ENCODE data around the gene ABHD16A. TPM values are rescaled to one million over a fixed set of nuclear protein-coding genes. Genes with fewer than 3 reads are reported as not detected.

Gene ABHD16A
- total and polyA plus RNA-seq, 2 donors (not counting 3 experiments of a cell fraction or from before 2014, with no cell fraction given), result 48.9 to 60.3 TPM

DNA sequence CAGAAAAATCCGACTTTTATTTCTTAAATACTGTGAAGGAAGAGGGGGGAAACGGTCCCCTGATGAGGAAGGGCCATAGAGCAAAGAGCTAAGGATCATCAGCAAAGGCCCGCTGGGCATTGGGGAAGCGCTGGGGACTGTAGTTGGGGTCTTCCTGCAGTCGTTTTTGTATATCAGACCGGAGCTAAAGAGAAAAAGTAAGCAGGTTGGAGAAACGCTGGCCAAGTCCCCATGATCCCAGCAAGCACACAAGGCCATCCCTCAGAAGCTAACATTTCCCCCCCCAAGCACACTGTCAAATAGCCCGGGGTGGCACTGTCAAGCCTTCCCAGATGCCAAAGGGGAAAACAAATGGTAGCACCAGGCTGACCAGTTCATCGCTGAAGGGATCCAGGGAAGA, 64.1 kb downstream of the ABHD16A start:
- peaks cover 40 to 72% of the 10 kb centered on the region in 2 experiments for H3K36me3 ChIP-seq (ENCODE audit: control insufficient read depth in 2 of 2, extremely low read depth in 1 of 2, insufficient read depth in 2 of 2, low read length in 2 of 2)
- H2AFZ ChIP-seq (ENCODE audit: low read depth, low read length), result no peak overlapping the region
- FAIRE-seq (peak; percentile 33), DNase-seq (ENCODE audit: low read depth, low spot score) (no peak)
- no peaks in the 10 kb centered on the region for H3K9me3 ChIP-seq (replicated peaks; ENCODE audit: control insufficient read depth, insufficient read depth, low read length)
- BruUV-seq (replicated peaks), result no TSS peak
- no peak overlapping the region for H3K9ac ChIP-seq (replicated peaks; ENCODE audit: extremely low read depth, insufficient read depth, low read length)
- ChIA-PET POLR2A (interaction anchor here (1.1 to 2.2 kb wide), 3 partner anchors 13 to 189 kb away, joined by 3 to 10 read pairs (median 4); partner anchors contain the start of genes BAG6, GPANK1 and HSPA1B), CTCF (interaction anchor here (1.2 to 2.5 kb wide), 7 partner anchors 12 to 191 kb away, joined by 3 to 10 read pairs (median 4); partner anchors contain the start of genes ATP6V1G2, BAG6 and GPANK1)
- intact Hi-C loops (cut with micrococcal nuclease) (no loop called here), dilution Hi-C loops (cut with MboI; ENCODE audit: extremely low pct_ligation_motif_present, low sequenced_read_pairs) (no loop called here)
- H3K9me1 ChIP-seq (replicated peaks; ENCODE audit: control insufficient read depth, extremely low read depth, insufficient read depth, low read length), result no peaks in the 10 kb centered on the region
- H3K79me2 ChIP-seq (ENCODE audit: control insufficient read depth, insufficient read depth, low read length), result no peaks in the 10 kb centered on the region
- H3K4me2 ChIP-seq (ENCODE audit: insufficient read depth, low read length), result no peak overlapping the region
- TF ChIP-seq MYC (IDR thresholded peaks at IDR 0.05; ENCODE audit: low read depth, low read length) (no peak), JUN (IDR thresholded peaks at IDR 0.05; ENCODE audit: borderline replicate concordance, insufficient read depth, insufficient read length, low read depth) (no peak), EZH2 (IDR thresholded peaks at IDR 0.05; ENCODE audit: borderline replicate concordance, low read depth, low read length, severe bottlenecking) (no peak), GATA2 (IDR thresholded peaks at IDR 0.05; ENCODE audit: insufficient read depth, insufficient read length, low read depth, low read length) (no peak), POLR2A (IDR thresholded peaks at IDR 0.05; ENCODE audit: low read depth, low read length) (no peak), FOS (IDR thresholded peaks at IDR 0.05; ENCODE audit: borderline replicate concordance, insufficient read depth, low read length) (no peak), POLR2AphosphoS5 (IDR thresholded peaks at IDR 0.05; ENCODE audit: insufficient read depth, low read depth, low read length) (no peak)
- TF ChIP-seq, protein P1, sequence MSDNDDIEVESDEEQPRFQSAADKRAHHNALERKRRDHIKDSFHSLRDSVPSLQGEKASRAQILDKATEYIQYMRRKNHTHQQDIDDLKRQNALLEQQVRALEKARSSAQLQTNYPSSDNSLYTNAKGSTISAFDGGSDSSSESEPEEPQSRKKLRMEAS (IDR thresholded peaks at IDR 0.05; ENCODE audit: insufficient read depth, insufficient read length), result no peak
- TF ChIP-seq, protein P2, sequence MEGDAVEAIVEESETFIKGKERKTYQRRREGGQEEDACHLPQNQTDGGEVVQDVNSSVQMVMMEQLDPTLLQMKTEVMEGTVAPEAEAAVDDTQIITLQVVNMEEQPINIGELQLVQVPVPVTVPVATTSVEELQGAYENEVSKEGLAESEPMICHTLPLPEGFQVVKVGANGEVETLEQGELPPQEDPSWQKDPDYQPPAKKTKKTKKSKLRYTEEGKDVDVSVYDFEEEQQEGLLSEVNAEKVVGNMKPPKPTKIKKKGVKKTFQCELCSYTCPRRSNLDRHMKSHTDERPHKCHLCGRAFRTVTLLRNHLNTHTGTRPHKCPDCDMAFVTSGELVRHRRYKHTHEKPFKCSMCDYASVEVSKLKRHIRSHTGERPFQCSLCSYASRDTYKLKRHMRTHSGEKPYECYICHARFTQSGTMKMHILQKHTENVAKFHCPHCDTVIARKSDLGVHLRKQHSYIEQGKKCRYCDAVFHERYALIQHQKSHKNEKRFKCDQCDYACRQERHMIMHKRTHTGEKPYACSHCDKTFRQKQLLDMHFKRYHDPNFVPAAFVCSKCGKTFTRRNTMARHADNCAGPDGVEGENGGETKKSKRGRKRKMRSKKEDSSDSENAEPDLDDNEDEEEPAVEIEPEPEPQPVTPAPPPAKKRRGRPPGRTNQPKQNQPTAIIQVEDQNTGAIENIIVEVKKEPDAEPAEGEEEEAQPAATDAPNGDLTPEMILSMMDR (IDR thresholded peaks at IDR 0.05; ENCODE audit: extremely low read depth in 1 of 2, insufficient read depth in 1 of 2, low read depth in 1 of 2, low read length in 2 of 2), result no peak
- H3K4me3 ChIP-seq (replicated peaks in 1 of 3; ENCODE audit: insufficient read depth in 1 of 3, low read depth in 1 of 3, low read length in 3 of 3), result no peak overlapping the region
- H4K20me1 ChIP-seq (replicated peaks; ENCODE audit: control insufficient read depth, extremely low read depth, insufficient read depth, low read length), result no peaks in the 10 kb centered on the region
- H3K27ac ChIP-seq (ENCODE audit: insufficient read depth, low read depth, low read length), result no peak overlapping the region
- H3K4me1 ChIP-seq (ENCODE audit: control insufficient read depth, extremely low read depth, insufficient read depth, low read length), result no peaks in the 10 kb centered on the region
- H3K27me3 ChIP-seq (ENCODE audit: control insufficient read depth in 2 of 2, insufficient read depth in 2 of 2, low read length in 2 of 2), result no peaks in the 10 kb centered on the region

Small RNAs within 50 kb of the gene (microRNA-seq; reads per million reads assigned to microRNA genes)
- not detected for gene MIR4646 (ENCODE audit: borderline number of aligned reads, borderline replicate concordance)

Small RNAs within 50 kb of the gene (small RNA-seq; reads per million reads assigned to genes)
- not detected for gene LY6G6D (ENCODE audit: insufficient read depth, insufficient read length, low read depth, low replicate concordance)
- not detected for gene MIR4646 (ENCODE audit: insufficient read depth, insufficient read length, low read depth, low replicate concordance)
- gene RF00019 (ENCODE audit: insufficient read depth, insufficient read length, low read depth, low replicate concordance), result not detected

Other genes starting within 250 kb of the ABHD16A start
Only the 30 nearest of the 39 such genes appear.
- gene ATP6V1G2, start 156.7 kb downstream of the ABHD16A start, total RNA-seq, result 0.84 and 1.4 TPM in 2 replicates
- 0.64 and 0.70 TPM in 2 replicates for gene ATP6V1G2, start 156.7 kb downstream of the ABHD16A start, polyA plus RNA-seq
- gene NFKBIL1, start 155.7 kb downstream of the ABHD16A start, total RNA-seq, result 14.6 and 15.5 TPM in 2 replicates
- gene NFKBIL1, start 155.7 kb downstream of the ABHD16A start, polyA plus RNA-seq, result 9.9 and 14.2 TPM in 2 replicates
- gene LTA, start 131.0 kb downstream of the ABHD16A start, total RNA-seq, result 0.46 TPM in 1 of 2 replicates, not detected in the other
- 0.08 TPM in 1 of 2 replicates, not detected in the other for gene LTA, start 131.0 kb downstream of the ABHD16A start, polyA plus RNA-seq
- gene TNF, start 127.8 kb downstream of the ABHD16A start, total RNA-seq, result not detected in 2 replicates
- not detected in 2 replicates for gene TNF, start 127.8 kb downstream of the ABHD16A start, polyA plus RNA-seq
- gene LTB, start 120.9 kb downstream of the ABHD16A start, total RNA-seq, result 1.2 and 1.3 TPM in 2 replicates
- gene LTB, start 120.9 kb downstream of the ABHD16A start, polyA plus RNA-seq, result 1.8 and 2.1 TPM in 2 replicates
- 1.00 and 2.0 TPM in 2 replicates for gene LST1, start 117.0 kb downstream of the ABHD16A start, total RNA-seq
- 1.1 and 1.8 TPM in 2 replicates for gene LST1, start 117.0 kb downstream of the ABHD16A start, polyA plus RNA-seq
- not detected in 2 replicates for gene NCR3, start 110.3 kb downstream of the ABHD16A start, total RNA-seq
- not detected in 2 replicates for gene NCR3, start 110.3 kb downstream of the ABHD16A start, polyA plus RNA-seq
- not detected in 2 replicates for gene AIF1, start 88.1 kb downstream of the ABHD16A start, total RNA-seq
- gene AIF1, start 88.1 kb downstream of the ABHD16A start, polyA plus RNA-seq, result not detected in 2 replicates
- 218 and 229 TPM in 2 replicates for gene PRRC2A, start 82.6 kb downstream of the ABHD16A start, total RNA-seq
- 88.4 and 114 TPM in 2 replicates for gene PRRC2A, start 82.6 kb downstream of the ABHD16A start, polyA plus RNA-seq
- 314 and 322 TPM in 2 replicates for gene BAG6, start 50.7 kb downstream of the ABHD16A start, total RNA-seq
- 190 and 234 TPM in 2 replicates for gene BAG6, start 50.7 kb downstream of the ABHD16A start, polyA plus RNA-seq
- gene APOM, start 47.4 kb downstream of the ABHD16A start, total RNA-seq, result 0.97 TPM in 1 of 2 replicates, not detected in the other
- 2.5 and 2.6 TPM in 2 replicates for gene APOM, start 47.4 kb downstream of the ABHD16A start, polyA plus RNA-seq
- gene C6orf47, start 42.5 kb downstream of the ABHD16A start, total RNA-seq, result 12.8 and 15.0 TPM in 2 replicates
- 5.6 and 5.8 TPM in 2 replicates for gene C6orf47, start 42.5 kb downstream of the ABHD16A start, polyA plus RNA-seq
- gene GPANK1, start 38.3 kb downstream of the ABHD16A start, total RNA-seq, result 11.7 and 12.6 TPM in 2 replicates
- gene GPANK1, start 38.3 kb downstream of the ABHD16A start, polyA plus RNA-seq, result 13.3 and 17.5 TPM in 2 replicates
- gene CSNK2B, start 37.2 kb downstream of the ABHD16A start, total RNA-seq, result 206 and 214 TPM in 2 replicates
- 159 and 160 TPM in 2 replicates for gene CSNK2B, start 37.2 kb downstream of the ABHD16A start, polyA plus RNA-seq
- gene LY6G5B, start 33.3 kb downstream of the ABHD16A start, total RNA-seq, result 23.9 and 25.0 TPM in 2 replicates
- 13.7 and 15.4 TPM in 2 replicates for gene LY6G5B, start 33.3 kb downstream of the ABHD16A start, polyA plus RNA-seq
- 5.2 and 8.2 TPM in 2 replicates for gene LY6G5C, start 22.3 kb downstream of the ABHD16A start, total RNA-seq
- gene LY6G5C, start 22.3 kb downstream of the ABHD16A start, polyA plus RNA-seq, result 11.4 and 11.8 TPM in 2 replicates
- gene LY6G6F, start 3.5 kb upstream of the ABHD16A start, total RNA-seq, result not detected in 2 replicates
- gene LY6G6F, start 3.5 kb upstream of the ABHD16A start, polyA plus RNA-seq, result not detected in 2 replicates
- gene LY6G6D, start 12.0 kb upstream of the ABHD16A start, total RNA-seq, result not detected in 2 replicates
- not detected in 2 replicates for gene LY6G6D, start 12.0 kb upstream of the ABHD16A start, polyA plus RNA-seq
- 0.35 TPM in 1 of 2 replicates, not detected in the other for gene LY6G6C, start 18.4 kb upstream of the ABHD16A start, total RNA-seq
- 0.33 and 0.41 TPM in 2 replicates for gene LY6G6C, start 18.4 kb upstream of the ABHD16A start, polyA plus RNA-seq
- gene MPIG6B, start 20.0 kb upstream of the ABHD16A start, total RNA-seq, result not detected in 2 replicates
- gene MPIG6B, start 20.0 kb upstream of the ABHD16A start, polyA plus RNA-seq, result not detected in 2 replicates
- 109 and 116 TPM in 2 replicates for gene DDAH2, start 26.0 kb upstream of the ABHD16A start, total RNA-seq
- gene DDAH2, start 26.0 kb upstream of the ABHD16A start, polyA plus RNA-seq, result 168 and 176 TPM in 2 replicates
- 535 and 543 TPM in 2 replicates for gene CLIC1, start 33.2 kb upstream of the ABHD16A start, total RNA-seq
- gene CLIC1, start 33.2 kb upstream of the ABHD16A start, polyA plus RNA-seq, result 569 and 578 TPM in 2 replicates
- 43.2 and 43.8 TPM in 2 replicates for gene MSH5, start 36.7 kb upstream of the ABHD16A start, total RNA-seq
- gene MSH5, start 36.7 kb upstream of the ABHD16A start, polyA plus RNA-seq, result 24.5 and 27.1 TPM in 2 replicates
- gene SAPCD1, start 59.3 kb upstream of the ABHD16A start, total RNA-seq, result 9.4 and 11.7 TPM in 2 replicates
- gene SAPCD1, start 59.3 kb upstream of the ABHD16A start, polyA plus RNA-seq, result 1.6 and 3.0 TPM in 2 replicates
- 0.25 and 0.51 TPM in 2 replicates for gene VWA7, start 74.0 kb upstream of the ABHD16A start, total RNA-seq
- gene VWA7, start 74.0 kb upstream of the ABHD16A start, polyA plus RNA-seq, result 0.11 and 0.21 TPM in 2 replicates
- gene VARS1, start 92.4 kb upstream of the ABHD16A start, total RNA-seq, result 121 and 125 TPM in 2 replicates
- 36.5 and 37.4 TPM in 2 replicates for gene VARS1, start 92.4 kb upstream of the ABHD16A start, polyA plus RNA-seq
- gene LSM2, start 103.6 kb upstream of the ABHD16A start, total RNA-seq, result 78.1 and 78.6 TPM in 2 replicates
- 86.0 and 95.5 TPM in 2 replicates for gene LSM2, start 103.6 kb upstream of the ABHD16A start, polyA plus RNA-seq
- gene HSPA1L, start 112.0 kb upstream of the ABHD16A start, total RNA-seq, result 0.74 and 0.77 TPM in 2 replicates
- gene HSPA1L, start 112.0 kb upstream of the ABHD16A start, polyA plus RNA-seq, result 0.32 and 0.35 TPM in 2 replicates
- gene HSPA1A, start 112.2 kb upstream of the ABHD16A start, total RNA-seq, result 55.6 and 58.3 TPM in 2 replicates
- gene HSPA1A, start 112.2 kb upstream of the ABHD16A start, polyA plus RNA-seq, result 56.0 and 57.2 TPM in 2 replicates
- gene HSPA1B, start 124.4 kb upstream of the ABHD16A start, total RNA-seq, result 49.3 and 54.0 TPM in 2 replicates
- 27.1 and 31.7 TPM in 2 replicates for gene HSPA1B, start 124.4 kb upstream of the ABHD16A start, polyA plus RNA-seq